Caco-2 (cell line): ENCODE data around the gene SCN1A. TPM values are rescaled to one million over a fixed set of nuclear protein-coding genes. Genes with fewer than 3 reads are reported as not detected.

Experiments
- BruUV-seq: library from RNA; stranded (reverse); fragments of 400-500 nt; replicated peaks from 2 replicates; lab custom pipeline; 2021; lab: Mats Ljungman, UMichigan
- CTCF ChIA-PET: fragments of 300-600 bp; sonication (Branson Sonifier 250); formaldehyde crosslinking; loops from one replicate; lab custom pipeline; 2022; ENCODE audit warnings: antibody characterized with exemption; lab: Charles Lee
- POLR2A ChIA-PET: fragments of 300-600 bp; sonication (Branson Sonifier 250); formaldehyde crosslinking; loops from one replicate; lab custom pipeline; 2022; ENCODE audit warnings: antibody characterized with exemption; lab: Charles Lee
- DNase-seq, 2 experiments: peaks; one replicate each; pipeline versions ENCODE4 v3.0.0 to v3.0.0-alpha.2; 2020 to 2022
- H3K27me3 ChIP-seq: replicated peaks from 2 replicates; pipeline ENCODE4 v1.6.0; 2011; ENCODE audit warnings: low read length; ENCODE audit not compliant: control insufficient read depth, insufficient read depth
- H3K36me3 ChIP-seq: 2 replicates; pipeline ENCODE4 v1.5.1; 2011; ENCODE audit warnings: low read length; ENCODE audit not compliant: control insufficient read depth, insufficient read depth
- H3K4me1 ChIP-seq: fragments of 250-450 bp; sonication (Bioruptor Pico); 2 replicates; pipeline ENCODE4 v1.5.1; 2020; ENCODE audit warnings: mild to moderate bottlenecking
- H3K4me3 ChIP-seq: 2 replicates; pipeline ENCODE4 v1.5.1; 2011; ENCODE audit warnings: low read depth, mild to moderate bottlenecking, control low read depth, low read length
- H3K9me3 ChIP-seq: fragments of 250-450 bp; sonication (Bioruptor Pico); 2 replicates; pipeline ENCODE4 v1.5.1; 2020; ENCODE audit warnings: mild to moderate bottlenecking, moderate library complexity
- H3K27ac Mint-ChIP-seq: one replicate; pipeline ENCODE4 v1.8.0; 2022; ENCODE audit warnings: mixed read lengths; ENCODE audit not compliant: unreplicated experiment
- H3K27me3 Mint-ChIP-seq: one replicate; pipeline ENCODE4 v1.8.0; 2022; ENCODE audit warnings: mixed read lengths; ENCODE audit not compliant: insufficient read depth, unreplicated experiment
- H3K36me3 Mint-ChIP-seq: one replicate; pipeline ENCODE4 v1.8.0; 2022; ENCODE audit warnings: mild to moderate bottlenecking, mixed read lengths; ENCODE audit not compliant: insufficient read depth, unreplicated experiment
- H3K4me1 Mint-ChIP-seq: one replicate; pipeline ENCODE4 v1.8.0; 2022; ENCODE audit warnings: low read depth, mixed read lengths; ENCODE audit not compliant: unreplicated experiment
- H3K4me3 Mint-ChIP-seq: one replicate; pipeline ENCODE4 v1.8.0; 2022; ENCODE audit warnings: mild to moderate bottlenecking, moderate library complexity, mixed read lengths; ENCODE audit not compliant: unreplicated experiment
- H3K9me3 Mint-ChIP-seq: one replicate; pipeline ENCODE4 v1.8.0; 2022; ENCODE audit warnings: mixed read lengths; ENCODE audit not compliant: unreplicated experiment
- CTCF ChIP-seq, 2 experiments: fragments of 200-600 bp in 1 of 2; IDR thresholded peaks; 1 replicate in 1 of 2; 2 replicates in 1 of 2; pipeline versions ENCODE4 v1.5.1 to v1.8.0; 2011 to 2022; ENCODE audit warnings: antibody characterized with exemption in 1 of 2, control low read depth in 1 of 2, inconsistent platforms in 1 of 2, low read depth in 1 of 2, low read length in 1 of 2, mild to moderate bottlenecking in 1 of 2, moderate library complexity in 1 of 2; ENCODE audit not compliant: insufficient read depth in 1 of 2, severe bottlenecking in 1 of 2, unreplicated experiment in 1 of 2
- intact Hi-C: fragments of 100-400 bp; cut with micrococcal nuclease; formaldehyde crosslinking; loops from one replicate; pipeline ENCODE4 v1.10.0; 2022; ENCODE audit not compliant: unreplicated experiment
- total RNA-seq: library from RNA; stranded (reverse); gene quantifications from 2 replicates; pipeline ENCODE4 v1.2.3, GENCODE V29; 2022

The SCN1A gene
- total RNA-seq, 1 experiment from 2014 or later: not detected

- no peak overlapping the region for H3K27ac Mint-ChIP-seq
- no TSS peak for BruUV-seq
- Histone ChIP-seq H3K9me3 (no peaks in the 10 kb centered on the region), H3K4me1 (no peaks in the 10 kb centered on the region), H3K36me3 (no peaks in the 10 kb centered on the region), H3K4me3 (no peak overlapping the region), H3K27me3 (no peaks in the 10 kb centered on the region)
- H3K4me1 Mint-ChIP-seq: no peaks in the 10 kb centered on the region
- H3K4me3 Mint-ChIP-seq: no peak overlapping the region
- intact Hi-C loops: no loop called here
- TF ChIP-seq CTCF (IDR thresholded peaks at IDR 0.05; ENCODE audit: insufficient read depth in 1 of 2, low read depth in 1 of 2, low read length in 1 of 2, severe bottlenecking in 1 of 2, unreplicated experiment in 1 of 2): no peak
- POLR2A ChIA-PET: no interaction called here
- H3K9me3 Mint-ChIP-seq: no peaks in the 10 kb centered on the region
- no peak for DNase-seq
- H3K27me3 Mint-ChIP-seq: peaks cover 7% of the 10 kb centered on the region
- CTCF ChIA-PET: no interaction called here
- H3K36me3 Mint-ChIP-seq: no peaks in the 10 kb centered on the region
These were observed 39.2 kb downstream of the SCN1A start for GRCh38 chr2:166088634-166089033.

- no peak for TF ChIP-seq CTCF (IDR thresholded peaks at IDR 0.05; ENCODE audit: insufficient read depth in 1 of 2, low read depth in 1 of 2, low read length in 1 of 2, severe bottlenecking in 1 of 2, unreplicated experiment in 1 of 2)
- Mint-ChIP-seq H3K27me3 (peaks cover 9% of the 10 kb centered on the region), H3K4me1 (no peaks in the 10 kb centered on the region), H3K27ac (no peak overlapping the region), H3K36me3 (no peaks in the 10 kb centered on the region), H3K9me3 (no peaks in the 10 kb centered on the region), H3K4me3 (no peak overlapping the region)
- no peak for DNase-seq
- Histone ChIP-seq H3K27me3 (no peaks in the 10 kb centered on the region), H3K36me3 (no peaks in the 10 kb centered on the region), H3K4me3 (no peak overlapping the region), H3K4me1 (no peaks in the 10 kb centered on the region), H3K9me3 (no peaks in the 10 kb centered on the region)
- POLR2A ChIA-PET: no interaction called here
- CTCF ChIA-PET: interaction anchor here (0.7 kb wide), 1 partner anchor 96 kb away, joined by 3 read pairs; no protein-coding TSS in a partner anchor
- BruUV-seq: no TSS peak
- intact Hi-C loops: no loop called here
These were observed 43.5 kb downstream of the SCN1A start for GRCh38 chr2:166084301-166084700.

- Mint-ChIP-seq H3K27ac (no peak overlapping the region), H3K4me3 (no peak overlapping the region), H3K27me3 (peaks cover 9% of the 10 kb centered on the region), H3K4me1 (no peaks in the 10 kb centered on the region), H3K36me3 (no peaks in the 10 kb centered on the region), H3K9me3 (no peaks in the 10 kb centered on the region)
- no TSS peak for BruUV-seq
- POLR2A ChIA-PET: no interaction called here
- H3K36me3 ChIP-seq: no peaks in the 10 kb centered on the region
- TF ChIP-seq CTCF (IDR thresholded peaks at IDR 0.05; ENCODE audit: insufficient read depth in 1 of 2, low read depth in 1 of 2, low read length in 1 of 2, severe bottlenecking in 1 of 2, unreplicated experiment in 1 of 2): no peak
- no peaks in the 10 kb centered on the region for H3K9me3 ChIP-seq
- no peak overlapping the region for H3K4me3 ChIP-seq
- CTCF ChIA-PET: no interaction called here
- intact Hi-C loops: no loop called here
- no peaks in the 10 kb centered on the region for H3K27me3 ChIP-seq
- DNase-seq: no peak
- H3K4me1 ChIP-seq: no peaks in the 10 kb centered on the region
These were observed 45.1 kb downstream of the SCN1A start for GRCh38 chr2:166082736-166083135.
